AG09319 (cell line): ENCODE results near the gene CYTIP.
"Not testable (repeated sequence)": the region's sequence is repeated elsewhere in the genome, so short reads cannot be mapped to it uniquely, and the experiment has no call there.

ENCODE experiments used
- DNase-seq: peaks from one replicate; pipeline ENCODE4 v3.0.0-alpha.2; 2010; ENCODE audit warnings: low read depth; ENCODE audit errors: extremely low read depth
- TF ChIP-seq, protein P1 (sequence below): IDR thresholded peaks from 2 replicates; pipeline ENCODE4 v1.5.1; 2011; ENCODE audit warnings: low read depth, mild to moderate bottlenecking, inconsistent platforms, low read length, moderate library complexity

CYTIP gene

DNA sequence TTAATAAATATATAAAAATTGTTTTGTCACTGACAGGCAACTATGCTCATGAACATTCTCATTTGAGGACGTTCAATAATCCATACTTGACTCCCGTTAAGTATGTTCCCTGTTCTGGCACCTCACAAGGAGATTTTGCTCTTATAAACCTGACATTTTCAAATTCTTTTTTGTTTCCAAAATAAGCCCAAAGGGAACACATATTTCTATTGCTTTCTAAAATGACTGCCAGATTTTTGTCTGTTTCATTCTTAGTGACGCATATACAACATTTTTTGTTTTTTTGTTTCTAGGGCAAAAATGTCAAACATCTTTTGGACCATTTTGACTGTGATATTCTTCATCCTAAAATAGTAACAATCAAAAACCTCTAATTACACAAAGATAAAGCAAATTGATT lies 50.5 kb downstream of the CYTIP start:
- no peak for DNase-seq
- TF ChIP-seq, protein P1, sequence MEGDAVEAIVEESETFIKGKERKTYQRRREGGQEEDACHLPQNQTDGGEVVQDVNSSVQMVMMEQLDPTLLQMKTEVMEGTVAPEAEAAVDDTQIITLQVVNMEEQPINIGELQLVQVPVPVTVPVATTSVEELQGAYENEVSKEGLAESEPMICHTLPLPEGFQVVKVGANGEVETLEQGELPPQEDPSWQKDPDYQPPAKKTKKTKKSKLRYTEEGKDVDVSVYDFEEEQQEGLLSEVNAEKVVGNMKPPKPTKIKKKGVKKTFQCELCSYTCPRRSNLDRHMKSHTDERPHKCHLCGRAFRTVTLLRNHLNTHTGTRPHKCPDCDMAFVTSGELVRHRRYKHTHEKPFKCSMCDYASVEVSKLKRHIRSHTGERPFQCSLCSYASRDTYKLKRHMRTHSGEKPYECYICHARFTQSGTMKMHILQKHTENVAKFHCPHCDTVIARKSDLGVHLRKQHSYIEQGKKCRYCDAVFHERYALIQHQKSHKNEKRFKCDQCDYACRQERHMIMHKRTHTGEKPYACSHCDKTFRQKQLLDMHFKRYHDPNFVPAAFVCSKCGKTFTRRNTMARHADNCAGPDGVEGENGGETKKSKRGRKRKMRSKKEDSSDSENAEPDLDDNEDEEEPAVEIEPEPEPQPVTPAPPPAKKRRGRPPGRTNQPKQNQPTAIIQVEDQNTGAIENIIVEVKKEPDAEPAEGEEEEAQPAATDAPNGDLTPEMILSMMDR = no peak

DNA sequence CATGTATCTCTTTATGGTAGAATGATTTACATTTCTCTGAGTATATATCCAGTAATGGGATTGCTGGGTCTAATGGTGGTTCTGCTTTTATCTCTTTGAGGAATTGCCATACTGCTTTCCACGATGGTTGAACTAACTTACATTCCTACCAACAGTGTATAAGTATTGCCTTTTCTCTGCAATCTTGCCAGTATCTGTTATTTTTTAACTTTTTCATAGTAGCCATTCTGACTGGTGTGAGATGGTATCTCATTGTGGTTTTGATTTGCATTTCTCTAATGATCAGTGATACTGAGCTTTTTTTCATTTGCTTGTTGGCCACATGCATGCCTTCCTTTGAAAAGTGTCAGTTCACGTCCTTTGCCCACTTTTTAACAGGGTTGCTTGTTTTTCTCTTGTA lies 55.1 kb downstream of the CYTIP start:
- TF ChIP-seq, protein P1 = no peak
- no peak for DNase-seq

DNA sequence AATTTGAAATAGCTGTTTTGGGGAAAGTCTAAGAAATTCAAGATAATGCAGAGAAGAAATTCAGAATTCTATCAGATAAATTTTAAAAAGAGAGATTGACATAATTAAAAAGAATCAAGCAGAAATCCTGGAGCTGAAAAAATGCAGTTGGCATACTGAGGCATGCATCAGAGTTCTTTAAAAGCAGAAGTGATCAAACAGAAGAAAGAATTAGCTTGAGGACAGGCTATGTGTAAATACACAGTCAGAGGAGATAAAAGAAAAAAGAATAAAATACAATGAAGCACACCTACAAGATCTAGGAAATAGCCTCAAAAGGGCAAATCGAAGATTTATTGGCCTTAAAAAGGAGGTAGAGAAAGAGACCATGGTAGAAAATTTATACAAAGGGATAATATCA lies 57.1 kb downstream of the CYTIP start:
- TF ChIP-seq, protein P1 = no peak
- DNase-seq = no peak

DNA sequence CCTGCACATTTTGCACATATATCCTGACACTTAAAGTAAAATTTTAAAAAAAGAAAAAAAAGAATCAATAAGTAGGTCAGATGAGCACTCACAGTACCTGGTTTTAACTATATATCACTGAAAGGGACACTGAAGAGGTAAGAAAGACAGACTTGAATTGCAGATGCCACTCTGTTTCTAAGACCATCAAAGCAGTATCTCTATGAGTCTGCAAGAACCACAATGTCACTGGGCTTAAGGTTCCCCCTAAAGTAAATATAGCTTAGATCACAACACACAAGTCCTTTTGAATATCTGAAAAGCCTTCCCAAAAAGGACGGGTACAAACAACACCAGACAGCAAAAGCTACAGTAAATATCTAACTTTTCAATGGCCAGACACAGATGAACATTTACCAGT lies 57.6 kb downstream of the CYTIP start:
- TF ChIP-seq, protein P1 = no peak
- DNase-seq = no peak

DNA sequence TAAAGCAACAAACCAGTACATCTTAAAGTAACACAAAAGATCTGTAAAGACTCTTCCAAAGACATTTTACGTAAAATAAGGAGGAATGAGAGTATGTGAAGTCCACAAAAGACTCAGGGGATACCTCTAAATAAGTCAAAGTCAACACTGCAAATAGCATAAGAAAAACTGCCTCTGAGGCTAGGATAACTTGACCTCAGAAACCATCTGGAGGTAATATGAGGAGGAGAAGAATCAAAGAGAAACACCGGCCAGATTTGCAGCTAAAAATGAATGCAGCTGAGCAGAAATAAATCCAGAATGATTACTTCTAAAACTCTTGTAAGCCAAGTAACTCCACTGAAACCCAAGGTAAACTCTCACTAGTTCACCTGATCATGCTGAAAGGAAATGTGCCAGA lies 66.0 kb downstream of the CYTIP start:
- no peak for DNase-seq
- TF ChIP-seq, protein P1 = no peak

DNA sequence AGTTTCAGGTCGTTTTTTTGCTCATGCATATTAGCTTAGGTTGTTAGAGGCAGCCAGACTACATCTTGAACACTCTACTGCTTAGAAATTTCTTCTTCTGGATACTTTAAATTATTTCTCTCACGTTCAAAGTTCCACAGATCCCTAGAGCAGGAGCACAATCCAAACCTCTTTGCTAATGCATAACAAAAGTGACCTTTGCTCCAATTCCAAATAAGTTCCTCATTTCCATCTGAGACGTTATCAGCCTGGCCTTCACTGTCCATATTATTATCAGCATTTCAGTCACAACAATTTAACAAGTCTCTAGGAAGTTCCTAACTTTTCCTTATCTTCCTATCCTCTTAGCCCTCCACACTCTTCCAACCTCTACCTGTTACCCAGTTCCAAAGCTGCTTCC lies 67.8 kb downstream of the CYTIP start:
- DNase-seq = no peak
- TF ChIP-seq, protein P1 = no peak

DNA sequence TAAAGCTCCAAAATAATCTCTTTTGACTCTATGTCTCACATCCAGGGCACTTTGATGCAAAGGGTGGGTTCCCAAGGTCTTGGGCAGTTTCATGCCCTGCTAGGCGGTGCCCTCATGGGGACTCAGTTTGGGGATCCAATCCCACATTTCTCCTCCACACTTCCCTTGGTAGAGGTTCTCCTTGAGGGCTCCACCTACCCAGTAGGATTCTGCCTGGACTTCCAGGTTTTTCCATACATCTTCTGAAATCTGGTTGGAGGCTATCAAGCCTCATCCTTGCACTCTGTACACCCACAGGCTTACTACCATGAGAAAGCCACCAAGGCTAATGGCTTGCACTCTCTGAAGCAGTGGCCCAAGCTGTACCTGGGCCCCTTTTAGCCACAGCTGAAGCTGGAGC lies 68.5 kb downstream of the CYTIP start:
- TF ChIP-seq, protein P1 = no peak
- DNase-seq = no peak

DNA sequence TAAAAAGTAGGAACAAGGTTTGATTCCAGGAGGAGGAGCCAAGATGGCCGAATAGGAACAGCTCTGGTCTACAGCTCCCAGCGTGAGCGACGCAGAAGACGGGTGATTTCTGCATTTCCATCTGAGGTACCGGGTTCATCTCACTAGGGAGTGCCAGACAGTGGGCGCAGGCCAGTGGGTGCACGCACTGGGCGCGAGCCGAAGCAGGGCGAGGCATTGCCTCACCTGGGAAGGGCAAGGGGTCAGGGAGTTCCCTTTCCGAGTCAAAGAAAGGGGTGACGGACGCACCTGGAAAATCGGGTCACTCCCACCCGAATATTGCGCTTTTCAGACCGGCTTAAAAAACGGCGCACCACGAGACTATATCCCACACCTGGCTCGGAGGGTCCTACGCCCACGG lies 75.4 kb downstream of the CYTIP start:
- DNase-seq = not testable (repeated sequence)
